Progenitor cell of endocrine pancreas (in vitro differentiated cells): ENCODE data around the gene TNN. TPM values are rescaled to one million over a fixed set of nuclear protein-coding genes. Genes with fewer than 3 reads are reported as not detected.

ENCODE experiments used
- DNase-seq: peaks from one replicate; pipeline ENCODE4 v3.0.0; 2021; ENCODE audit warnings: low spot score; ENCODE audit not compliant: unreplicated experiment
- H3K27ac Mint-ChIP-seq: 2 replicates; pipeline ENCODE4 v1.8.0; 2021; ENCODE audit warnings: mild to moderate bottlenecking, moderate library complexity, mixed read lengths
- H3K27me3 Mint-ChIP-seq: 2 replicates; pipeline ENCODE4 v1.8.0; 2021; ENCODE audit warnings: mixed read lengths
- H3K36me3 Mint-ChIP-seq: 2 replicates; pipeline ENCODE4 v1.8.0; 2022; ENCODE audit warnings: mixed read lengths; ENCODE audit not compliant: insufficient read depth
- H3K4me1 Mint-ChIP-seq: 2 replicates; pipeline ENCODE4 v1.8.0; 2021; ENCODE audit warnings: low read depth, mixed read lengths
- H3K4me3 Mint-ChIP-seq: 2 replicates; pipeline ENCODE4 v1.8.0; 2021; ENCODE audit warnings: low read depth, mild to moderate bottlenecking, moderate library complexity, mixed read lengths
- H3K9me3 Mint-ChIP-seq: 2 replicates; pipeline ENCODE4 v1.8.0; 2021; ENCODE audit warnings: low read depth, mixed read lengths
- total RNA-seq: library from RNA; stranded (reverse); gene quantifications from 2 replicates; pipeline ENCODE4 v1.2.1, GENCODE V29; 2021
- TF ChIP-seq, protein P1 (sequence below): fragments of 200-600 bp; sonication (generic); IDR thresholded peaks from one replicate; pipeline ENCODE4 v1.5.0; 2021; ENCODE audit warnings: antibody characterized with exemption, mild to moderate bottlenecking; ENCODE audit not compliant: unreplicated experiment

TNN gene
- total RNA-seq, 1 donor from 2014 or later, result 0.48 TPM

DNA sequence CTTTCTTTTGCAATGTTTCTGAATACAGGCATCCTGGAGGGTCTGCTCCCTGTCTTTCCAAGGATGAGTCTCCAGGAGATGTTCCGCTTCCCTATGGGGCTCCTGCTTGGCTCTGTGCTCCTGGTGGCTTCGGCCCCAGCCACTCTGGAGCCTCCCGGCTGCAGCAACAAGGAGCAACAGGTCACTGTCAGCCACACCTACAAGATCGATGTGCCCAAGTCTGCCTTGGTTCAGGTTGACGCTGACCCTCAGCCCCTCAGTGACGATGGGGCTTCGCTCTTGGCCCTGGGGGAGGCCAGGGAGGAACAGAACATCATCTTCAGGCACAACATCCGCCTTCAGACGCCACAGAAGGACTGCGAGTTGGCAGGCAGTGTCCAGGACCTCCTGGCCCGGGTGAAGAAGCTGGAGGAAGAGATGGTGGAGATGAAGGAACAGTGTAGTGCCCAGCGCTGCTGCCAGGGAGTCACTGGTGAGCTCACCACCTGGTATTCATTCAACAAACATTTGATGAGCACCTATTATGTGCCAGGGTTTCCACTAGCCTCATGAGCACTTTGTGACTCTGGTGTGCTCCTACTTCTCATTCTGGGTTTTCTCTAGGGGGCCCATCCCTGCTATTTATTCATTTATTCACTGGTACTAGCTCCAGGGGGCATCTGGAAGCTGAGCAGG is 9.9 kb downstream of the TNN start:
- Mint-ChIP-seq H3K27ac (no peak overlapping the region), H3K36me3 (no peaks in the 10 kb centered on the region), H3K4me1 (no peaks in the 10 kb centered on the region), H3K27me3 (peaks cover 4% of the 10 kb centered on the region), H3K9me3 (no peaks in the 10 kb centered on the region), H3K4me3 (no peak overlapping the region)
- TF ChIP-seq, protein P1, sequence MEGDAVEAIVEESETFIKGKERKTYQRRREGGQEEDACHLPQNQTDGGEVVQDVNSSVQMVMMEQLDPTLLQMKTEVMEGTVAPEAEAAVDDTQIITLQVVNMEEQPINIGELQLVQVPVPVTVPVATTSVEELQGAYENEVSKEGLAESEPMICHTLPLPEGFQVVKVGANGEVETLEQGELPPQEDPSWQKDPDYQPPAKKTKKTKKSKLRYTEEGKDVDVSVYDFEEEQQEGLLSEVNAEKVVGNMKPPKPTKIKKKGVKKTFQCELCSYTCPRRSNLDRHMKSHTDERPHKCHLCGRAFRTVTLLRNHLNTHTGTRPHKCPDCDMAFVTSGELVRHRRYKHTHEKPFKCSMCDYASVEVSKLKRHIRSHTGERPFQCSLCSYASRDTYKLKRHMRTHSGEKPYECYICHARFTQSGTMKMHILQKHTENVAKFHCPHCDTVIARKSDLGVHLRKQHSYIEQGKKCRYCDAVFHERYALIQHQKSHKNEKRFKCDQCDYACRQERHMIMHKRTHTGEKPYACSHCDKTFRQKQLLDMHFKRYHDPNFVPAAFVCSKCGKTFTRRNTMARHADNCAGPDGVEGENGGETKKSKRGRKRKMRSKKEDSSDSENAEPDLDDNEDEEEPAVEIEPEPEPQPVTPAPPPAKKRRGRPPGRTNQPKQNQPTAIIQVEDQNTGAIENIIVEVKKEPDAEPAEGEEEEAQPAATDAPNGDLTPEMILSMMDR, result no peak
- no peak for DNase-seq

DNA sequence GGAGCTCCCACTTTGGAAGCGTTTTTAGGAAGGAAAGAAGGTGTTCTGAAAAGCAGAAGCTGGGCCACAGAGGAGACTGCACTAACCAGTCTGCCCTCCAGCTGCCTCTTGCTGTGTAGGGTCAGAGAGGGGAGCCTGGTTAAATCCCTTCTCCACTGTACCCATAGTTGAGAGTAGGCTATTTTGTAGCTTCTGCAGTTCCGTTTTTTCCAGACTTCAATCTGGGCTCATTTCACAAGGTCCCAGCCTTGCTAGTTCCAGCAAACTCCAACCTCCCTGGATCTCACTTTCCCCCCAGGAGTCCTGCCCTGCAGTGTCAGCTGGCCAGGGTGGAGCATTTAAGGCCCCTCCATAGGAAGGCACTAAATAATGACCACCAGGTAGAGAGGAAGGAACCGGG is 11.0 kb downstream of the TNN start:
- H3K36me3 Mint-ChIP-seq, result no peaks in the 10 kb centered on the region
- H3K27me3 Mint-ChIP-seq, result peaks cover 3% of the 10 kb centered on the region
- TF ChIP-seq, protein P1, result no peak
- H3K4me1 Mint-ChIP-seq, result no peaks in the 10 kb centered on the region
- no peaks in the 10 kb centered on the region for H3K9me3 Mint-ChIP-seq
- no peak for DNase-seq
- H3K27ac Mint-ChIP-seq, result no peak overlapping the region
- no peak overlapping the region for H3K4me3 Mint-ChIP-seq

DNA sequence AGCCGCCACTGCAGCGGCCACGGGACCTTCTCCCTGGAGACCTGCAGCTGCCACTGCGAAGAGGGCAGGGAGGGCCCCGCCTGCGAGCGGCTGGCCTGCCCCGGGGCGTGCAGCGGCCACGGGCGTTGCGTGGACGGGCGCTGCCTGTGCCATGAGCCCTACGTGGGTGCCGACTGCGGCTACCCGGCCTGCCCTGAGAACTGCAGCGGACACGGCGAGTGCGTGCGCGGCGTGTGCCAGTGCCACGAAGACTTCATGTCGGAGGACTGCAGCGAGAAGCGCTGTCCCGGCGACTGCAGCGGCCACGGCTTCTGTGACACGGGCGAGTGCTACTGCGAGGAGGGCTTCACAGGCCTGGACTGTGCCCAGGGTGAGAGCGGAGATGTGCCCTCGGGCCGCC is 11.7 kb downstream of the TNN start:
- TF ChIP-seq, protein P1, result no peak
- H3K9me3 Mint-ChIP-seq, result no peaks in the 10 kb centered on the region
- H3K27me3 Mint-ChIP-seq, result peaks cover 3% of the 10 kb centered on the region
- no peaks in the 10 kb centered on the region for H3K36me3 Mint-ChIP-seq
- no peak overlapping the region for H3K4me3 Mint-ChIP-seq
- no peak for DNase-seq
- H3K27ac Mint-ChIP-seq, result no peak overlapping the region
- no peaks in the 10 kb centered on the region for H3K4me1 Mint-ChIP-seq

DNA sequence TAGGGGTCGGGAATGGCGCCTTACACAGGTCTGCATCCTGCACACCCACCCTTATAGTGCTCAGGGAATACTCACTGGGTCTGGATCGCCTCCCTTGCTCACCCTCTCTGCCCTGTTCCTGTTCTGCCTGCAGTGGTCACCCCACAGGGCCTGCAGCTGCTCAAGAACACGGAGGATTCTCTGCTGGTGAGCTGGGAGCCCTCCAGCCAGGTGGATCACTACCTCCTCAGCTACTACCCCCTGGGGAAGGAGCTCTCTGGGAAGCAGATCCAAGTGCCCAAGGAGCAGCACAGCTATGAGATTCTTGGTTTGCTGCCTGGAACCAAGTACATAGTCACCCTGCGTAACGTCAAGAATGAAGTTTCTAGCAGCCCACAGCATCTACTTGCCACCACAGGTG is 12.4 kb downstream of the TNN start:
- Mint-ChIP-seq H3K9me3 (no peaks in the 10 kb centered on the region), H3K4me1 (no peaks in the 10 kb centered on the region), H3K4me3 (no peak overlapping the region), H3K36me3 (no peaks in the 10 kb centered on the region), H3K27me3 (peaks cover 3% of the 10 kb centered on the region), H3K27ac (no peak overlapping the region)
- DNase-seq, result no peak
- TF ChIP-seq, protein P1, result no peak

DNA sequence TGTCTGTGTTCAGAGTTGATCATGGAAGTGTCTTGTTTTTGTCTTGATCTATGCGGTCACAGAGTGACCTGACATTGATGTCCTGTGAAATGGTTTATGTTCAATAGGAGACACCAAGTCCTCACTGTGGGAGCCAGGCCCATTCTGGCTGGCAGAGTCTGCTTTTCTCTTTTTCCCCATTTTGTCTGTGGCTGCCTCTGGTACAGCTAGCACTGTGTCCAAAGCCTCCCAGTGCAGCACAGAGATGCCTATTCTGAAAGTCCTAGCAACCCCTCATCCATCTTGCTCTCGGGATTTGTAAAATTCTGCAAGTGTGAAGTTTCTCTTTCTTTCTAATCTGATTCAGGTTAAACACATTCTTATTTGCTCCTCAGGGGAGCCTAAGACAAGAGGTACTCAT is 14.3 kb downstream of the TNN start:
- Mint-ChIP-seq H3K4me1 (no peaks in the 10 kb centered on the region), H3K36me3 (no peaks in the 10 kb centered on the region), H3K27me3 (peaks cover 3% of the 10 kb centered on the region), H3K4me3 (no peak overlapping the region), H3K27ac (no peak overlapping the region), H3K9me3 (no peaks in the 10 kb centered on the region)
- DNase-seq, result no peak
- TF ChIP-seq, protein P1, result no peak
